ENCODE data around the gene CCT6B.

DNA sequence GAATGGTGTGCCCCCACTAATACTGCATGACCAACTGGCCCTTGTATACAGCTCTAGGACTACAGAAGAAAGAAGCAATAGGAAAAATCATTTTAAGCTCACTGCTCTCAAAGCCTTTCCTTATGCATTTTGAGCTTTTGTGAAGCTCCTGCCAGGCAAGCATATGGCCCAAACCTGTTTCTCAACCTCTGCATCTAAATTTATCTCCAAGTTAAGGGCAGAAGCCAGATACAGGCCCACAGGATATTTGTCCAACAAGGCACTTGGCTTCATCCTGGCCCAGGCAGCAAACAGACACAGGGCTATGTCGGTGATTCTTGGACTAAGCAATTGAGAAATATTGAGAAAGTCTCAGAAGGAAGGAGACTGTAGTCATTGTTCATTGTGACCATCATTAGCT, 43.9 kb downstream of the CCT6B start:
- TF ChIP-seq POLR2AphosphoS5 (IDR thresholded peaks at IDR 0.05; ENCODE audit: low read depth, low read length) (no peak), CTCF (IDR thresholded peaks at IDR 0.05 in 2 of 3, conservative IDR thresholded peaks at IDR 0.05 in 1 of 3; ENCODE audit: borderline replicate concordance in 1 of 3, insufficient read depth in 1 of 3, low read depth in 2 of 3, low read length in 2 of 3) (no peak)
- TF ChIP-seq, protein P1, sequence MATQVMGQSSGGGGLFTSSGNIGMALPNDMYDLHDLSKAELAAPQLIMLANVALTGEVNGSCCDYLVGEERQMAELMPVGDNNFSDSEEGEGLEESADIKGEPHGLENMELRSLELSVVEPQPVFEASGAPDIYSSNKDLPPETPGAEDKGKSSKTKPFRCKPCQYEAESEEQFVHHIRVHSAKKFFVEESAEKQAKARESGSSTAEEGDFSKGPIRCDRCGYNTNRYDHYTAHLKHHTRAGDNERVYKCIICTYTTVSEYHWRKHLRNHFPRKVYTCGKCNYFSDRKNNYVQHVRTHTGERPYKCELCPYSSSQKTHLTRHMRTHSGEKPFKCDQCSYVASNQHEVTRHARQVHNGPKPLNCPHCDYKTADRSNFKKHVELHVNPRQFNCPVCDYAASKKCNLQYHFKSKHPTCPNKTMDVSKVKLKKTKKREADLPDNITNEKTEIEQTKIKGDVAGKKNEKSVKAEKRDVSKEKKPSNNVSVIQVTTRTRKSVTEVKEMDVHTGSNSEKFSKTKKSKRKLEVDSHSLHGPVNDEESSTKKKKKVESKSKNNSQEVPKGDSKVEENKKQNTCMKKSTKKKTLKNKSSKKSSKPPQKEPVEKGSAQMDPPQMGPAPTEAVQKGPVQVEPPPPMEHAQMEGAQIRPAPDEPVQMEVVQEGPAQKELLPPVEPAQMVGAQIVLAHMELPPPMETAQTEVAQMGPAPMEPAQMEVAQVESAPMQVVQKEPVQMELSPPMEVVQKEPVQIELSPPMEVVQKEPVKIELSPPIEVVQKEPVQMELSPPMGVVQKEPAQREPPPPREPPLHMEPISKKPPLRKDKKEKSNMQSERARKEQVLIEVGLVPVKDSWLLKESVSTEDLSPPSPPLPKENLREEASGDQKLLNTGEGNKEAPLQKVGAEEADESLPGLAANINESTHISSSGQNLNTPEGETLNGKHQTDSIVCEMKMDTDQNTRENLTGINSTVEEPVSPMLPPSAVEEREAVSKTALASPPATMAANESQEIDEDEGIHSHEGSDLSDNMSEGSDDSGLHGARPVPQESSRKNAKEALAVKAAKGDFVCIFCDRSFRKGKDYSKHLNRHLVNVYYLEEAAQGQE (IDR thresholded peaks at IDR 0.05; ENCODE audit: low read depth): no peak
